HS-27A (cell line): ENCODE measurements around the gene CREG1.

Source experiments
- DNase-seq: peaks from one replicate; pipeline ENCODE4 v3.0.0-alpha.2; 2012; ENCODE audit warnings: low read depth, missing footprints

Gene CREG1

DNA sequence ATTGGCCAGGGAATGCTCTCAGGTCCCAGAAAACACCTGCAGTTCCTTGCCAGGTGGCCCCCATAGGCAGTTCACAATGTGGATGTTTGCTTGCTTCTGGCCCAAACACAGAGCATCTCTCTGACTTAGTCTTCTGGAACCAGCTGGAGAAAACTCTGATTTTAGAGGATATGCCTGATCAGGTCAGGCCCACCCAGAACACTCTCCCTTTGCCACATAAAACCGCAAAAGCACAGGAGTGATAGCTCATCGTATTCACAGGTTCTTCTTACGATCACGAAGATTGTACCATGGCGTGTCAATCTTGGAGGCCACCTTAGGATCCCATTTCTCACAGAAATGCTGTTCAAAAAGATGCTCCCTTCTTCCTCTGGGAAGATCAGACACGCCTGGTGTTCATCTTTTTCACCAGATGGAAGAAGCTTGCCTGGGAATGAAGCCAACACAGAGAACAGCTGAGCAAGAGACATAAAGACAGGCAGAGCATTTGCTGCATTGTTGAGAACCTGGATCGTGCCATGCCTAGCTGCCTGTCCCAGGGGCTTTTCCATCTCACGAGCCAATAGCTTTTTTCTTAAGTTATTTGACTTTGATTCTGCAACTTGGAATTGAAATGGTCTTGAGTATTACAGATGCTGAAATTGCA lies 23.6 kb downstream of the CREG1 start:
- DNase-seq = no peak

DNA sequence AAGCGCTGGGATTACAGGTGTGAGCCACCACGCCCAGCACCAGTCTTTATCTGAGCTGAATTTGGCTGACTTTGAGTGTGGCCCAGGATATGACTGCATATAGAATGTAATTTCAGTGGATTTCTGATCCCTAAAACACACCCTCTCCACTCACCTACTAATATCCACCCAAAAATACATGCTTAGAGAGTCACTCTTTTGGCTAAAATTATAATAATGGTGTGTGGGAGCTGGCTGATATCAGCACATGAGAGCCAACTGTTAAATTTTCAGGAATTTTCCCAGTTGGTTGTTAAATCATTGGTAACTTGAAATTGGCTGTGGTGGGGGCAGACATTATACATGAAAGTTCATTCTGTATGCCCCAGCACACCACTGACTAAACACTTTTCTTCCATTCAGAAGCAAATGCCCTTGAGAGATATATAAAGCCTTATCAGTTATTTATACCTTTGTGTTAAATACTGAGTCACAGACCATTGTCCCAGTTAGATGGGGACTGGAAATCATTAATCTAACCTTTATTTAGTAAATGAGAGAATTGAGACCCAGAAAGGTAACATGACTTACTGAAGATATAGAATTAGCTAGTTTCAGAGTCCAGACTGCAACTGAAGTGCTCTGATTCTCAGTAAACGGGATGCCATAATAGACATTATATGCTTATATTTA lies 25.4 kb downstream of the CREG1 start:
- no peak for DNase-seq

- DNase-seq = no peak
These were observed 26.7 kb downstream of the CREG1 start for GRCh38 chr1:167526667-167527383.

DNA sequence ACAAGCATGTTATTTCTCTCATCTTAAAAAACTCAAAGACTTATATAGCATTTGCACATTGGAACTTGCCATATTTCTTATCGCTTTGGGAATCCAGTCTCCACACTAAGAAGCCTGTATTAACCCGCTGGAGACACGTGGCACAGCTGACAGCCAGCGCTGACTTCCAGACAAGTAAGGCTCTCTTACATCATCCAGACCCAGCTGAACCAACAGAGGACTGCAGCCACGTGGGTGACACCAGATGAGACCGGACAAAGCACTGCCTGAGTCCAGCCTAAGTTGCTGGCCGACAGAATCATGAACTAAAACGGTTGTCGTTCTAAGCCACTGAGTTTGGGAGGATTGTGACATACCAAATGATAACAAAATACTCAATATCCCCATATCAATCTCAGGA lies 28.9 kb downstream of the CREG1 start:
- no peak for DNase-seq

DNA sequence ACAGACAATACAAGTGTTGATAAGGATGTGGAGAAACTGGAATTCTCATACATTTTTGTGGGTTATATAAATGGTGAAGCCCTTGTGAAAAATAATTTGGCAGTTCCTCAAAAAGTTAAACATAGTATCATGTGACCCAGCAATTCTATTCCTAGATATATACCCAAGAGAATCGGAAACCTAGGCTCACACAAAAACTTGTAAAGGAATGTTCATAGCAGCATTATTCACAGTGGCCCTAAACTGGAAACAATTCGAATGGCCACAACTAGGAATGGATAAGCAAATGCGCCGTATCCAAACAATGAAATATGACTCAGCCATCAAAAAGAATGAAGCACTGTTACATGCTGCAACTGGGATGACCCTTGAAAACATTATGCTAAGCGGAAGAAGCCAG lies 31.3 kb downstream of the CREG1 start:
- no peak for DNase-seq

GRCh38 chr1:167520711-167521206 lies 32.8 kb downstream of the CREG1 start:
- DNase-seq = no peak

GRCh38 chr1:167518331-167518700 lies 35.2 kb downstream of the CREG1 start, which contains the start of gene CD247:
Gene CD247, minus strand, starts transcription at chr1:167518529. Its CDS starts 64 bp downstream, at chr1:167518465.
- no peak for DNase-seq

DNA sequence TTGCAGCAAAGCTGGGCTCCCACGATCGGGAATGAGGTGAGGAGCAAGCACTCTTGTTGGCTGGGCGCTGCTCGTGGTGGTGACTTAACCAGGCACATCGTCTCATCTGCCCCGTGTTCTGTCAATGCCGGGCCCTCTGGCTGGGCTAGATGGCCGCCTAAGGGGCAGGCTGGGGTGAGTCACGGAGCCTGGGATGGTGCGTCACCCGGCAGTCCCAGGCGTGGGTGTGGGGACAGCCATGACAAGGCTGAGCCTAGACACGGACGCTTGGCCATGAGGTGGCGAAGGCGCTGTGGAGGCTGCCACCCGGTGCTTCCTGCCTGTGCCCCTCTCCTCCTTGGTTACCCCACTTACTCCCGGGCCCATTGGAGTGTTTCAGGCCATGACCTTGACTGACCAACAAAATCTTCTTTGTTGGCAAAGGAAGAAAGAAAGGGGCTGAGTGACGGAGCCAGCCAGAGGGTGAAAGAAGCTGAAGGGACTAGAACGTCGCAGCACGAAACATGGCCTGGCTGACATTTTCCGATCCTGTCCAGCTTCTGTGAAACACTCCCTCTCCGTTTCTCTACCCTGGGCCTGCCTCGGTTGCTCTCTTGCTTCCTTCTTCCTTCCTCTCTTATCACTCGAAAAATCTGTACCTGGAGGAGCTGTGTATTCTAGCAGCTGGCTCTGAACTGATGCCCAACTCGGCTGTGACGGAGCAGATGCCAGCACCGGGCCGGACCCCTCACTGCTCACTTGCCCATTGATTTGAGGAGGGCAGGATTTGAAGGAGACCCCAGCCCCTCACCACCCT lies 35.8 kb downstream of the CREG1 start:
- no peak for DNase-seq

DNA sequence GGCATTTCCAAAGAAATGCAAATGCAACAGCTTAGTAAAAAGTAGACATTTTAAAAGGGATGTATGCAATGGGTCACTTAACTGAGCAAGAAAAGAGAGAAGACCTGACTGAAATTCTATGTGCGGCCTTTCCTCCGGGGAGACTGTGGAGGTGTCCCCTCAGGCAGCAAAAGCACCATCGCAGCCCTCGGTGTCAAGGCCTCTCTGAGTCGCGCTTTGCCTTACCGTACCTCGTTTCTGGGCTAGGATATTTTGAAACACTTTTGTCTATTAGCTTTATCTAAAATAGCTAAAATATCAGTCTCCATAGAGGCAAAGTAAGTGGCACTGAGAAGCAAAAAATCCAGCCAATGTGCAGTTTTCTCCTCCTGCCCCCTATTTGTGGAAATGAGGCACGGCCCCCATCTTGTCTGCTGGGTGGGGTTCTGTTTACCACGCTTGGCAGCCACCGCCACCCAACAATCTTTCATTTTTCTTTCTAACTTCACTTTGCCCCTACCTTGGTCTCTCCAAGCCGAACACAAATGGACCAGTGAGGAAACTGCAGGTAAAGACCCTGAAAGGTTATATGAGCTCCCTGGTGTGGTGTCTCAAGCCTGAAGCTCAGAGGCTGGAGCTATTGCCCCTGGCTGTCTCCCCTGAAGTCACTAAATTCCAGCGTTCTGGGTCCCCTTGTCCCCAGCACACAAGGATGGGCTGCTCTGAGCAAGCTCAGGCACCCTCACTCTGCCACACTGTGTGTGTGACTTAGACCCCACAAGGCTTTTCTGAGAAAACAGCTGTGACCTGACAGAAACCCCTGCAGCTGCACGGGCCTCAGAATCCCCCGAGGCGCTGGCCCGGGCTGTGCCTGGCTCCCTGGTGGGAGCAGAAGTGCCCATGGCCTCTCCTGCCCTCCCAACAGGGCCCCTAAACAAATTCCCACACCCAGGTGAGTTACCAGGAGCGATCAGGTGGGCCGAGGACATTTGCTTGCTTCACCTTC lies 36.9 kb downstream of the CREG1 start:
- no peak for DNase-seq

- no peak for DNase-seq
These were observed 37.7 kb downstream of the CREG1 start for GRCh38 chr1:167515893-167516321.

GRCh38 chr1:167515461-167515860 lies 38.1 kb downstream of the CREG1 start:
- no peak for DNase-seq

GRCh38 chr1:167514288-167514687 lies 39.3 kb downstream of the CREG1 start:
- no peak for DNase-seq

DNA sequence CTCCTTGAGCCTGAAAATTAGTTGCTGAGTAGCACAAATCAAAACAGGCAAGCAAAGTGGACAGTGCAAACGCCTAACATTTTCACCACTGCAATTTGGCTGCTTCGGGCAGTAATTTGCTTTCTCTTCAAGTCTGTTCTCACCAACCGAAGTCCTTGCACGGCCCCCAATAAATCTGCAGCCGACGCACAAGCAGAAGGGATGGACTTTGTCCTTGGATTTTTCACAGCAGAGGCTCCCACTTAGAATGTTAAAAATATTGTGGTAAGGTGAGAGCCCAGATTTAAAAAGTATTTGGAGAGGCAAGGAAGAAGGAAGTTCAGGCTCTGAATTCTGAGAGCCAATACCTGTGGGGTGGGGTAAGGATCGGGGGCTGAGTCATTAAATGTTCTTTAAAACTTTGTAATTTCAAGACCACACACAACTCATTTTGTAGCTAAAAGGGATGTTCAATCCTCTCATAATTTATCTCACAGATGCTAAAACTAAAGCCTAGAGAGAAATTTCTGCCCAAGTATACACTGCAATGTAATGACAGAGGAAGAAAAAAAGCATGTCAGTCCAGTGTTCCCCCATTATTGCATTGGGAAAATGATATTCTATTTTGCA lies 41.4 kb downstream of the CREG1 start:
- no peak for DNase-seq

- no peak for DNase-seq
These were observed 42.1 kb downstream of the CREG1 start for GRCh38 chr1:167511374-167511986.

GRCh38 chr1:167510881-167511280 lies 42.7 kb downstream of the CREG1 start:
- DNase-seq = no peak

GRCh38 chr1:167510244-167510643 lies 43.3 kb downstream of the CREG1 start:
- DNase-seq = no peak

DNA sequence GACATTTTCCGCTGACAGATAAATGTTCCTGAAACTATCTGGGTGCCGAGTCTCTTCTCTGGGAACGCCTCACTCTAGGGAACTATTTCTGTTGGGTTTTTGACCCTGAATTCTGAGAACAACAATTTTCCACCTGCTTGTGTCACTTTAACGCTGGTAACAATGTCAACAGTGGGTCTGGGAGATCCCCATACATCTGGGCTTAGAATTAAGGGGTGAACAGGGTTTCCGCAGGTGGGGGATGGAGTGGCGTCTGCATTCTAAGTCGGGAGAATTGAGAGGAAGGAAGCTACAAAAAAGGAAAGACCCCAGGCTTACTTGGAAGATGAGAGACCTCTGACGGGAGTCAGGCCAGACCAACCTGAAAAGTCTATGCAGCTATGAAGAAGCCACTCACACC lies 44.0 kb downstream of the CREG1 start:
- no peak for DNase-seq

DNA sequence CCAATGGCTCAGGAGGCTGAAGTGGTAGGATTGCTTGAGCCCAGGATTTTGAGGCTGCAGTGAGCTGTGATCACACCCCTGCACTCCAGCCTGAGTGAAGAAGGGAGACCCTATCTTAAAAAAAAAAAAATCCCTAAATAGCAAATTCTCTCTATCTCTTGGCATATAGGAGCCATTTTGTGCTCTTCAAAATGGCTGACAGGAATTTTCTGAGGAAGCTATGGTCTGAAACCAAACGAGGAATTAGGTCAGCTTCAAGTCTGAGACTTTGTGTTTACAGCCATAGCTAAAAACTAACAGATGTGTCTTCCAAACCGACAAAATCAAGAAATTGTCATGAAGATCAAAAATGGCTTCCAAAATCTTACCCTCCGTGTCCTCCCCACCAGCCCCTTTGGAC lies 45.8 kb downstream of the CREG1 start:
- no peak for DNase-seq

- DNase-seq = no peak
These were observed 49.1 kb downstream of the CREG1 start for GRCh38 chr1:167504467-167504827.
